GM12891 (cell line): Measurements from ENCODE around the gene SIX1.

Experiments used
- POLR2A ChIP-seq: IDR thresholded peaks from 2 replicates; pipeline ENCODE4 v1.6.1; 2011; ENCODE audit warnings: low read depth, low read length, control low read depth
- POLR2AphosphoS5 ChIP-seq: IDR thresholded peaks from 2 replicates; pipeline ENCODE4 v1.6.1; 2011; ENCODE audit warnings: low read depth, low read length, control low read depth

DNA sequence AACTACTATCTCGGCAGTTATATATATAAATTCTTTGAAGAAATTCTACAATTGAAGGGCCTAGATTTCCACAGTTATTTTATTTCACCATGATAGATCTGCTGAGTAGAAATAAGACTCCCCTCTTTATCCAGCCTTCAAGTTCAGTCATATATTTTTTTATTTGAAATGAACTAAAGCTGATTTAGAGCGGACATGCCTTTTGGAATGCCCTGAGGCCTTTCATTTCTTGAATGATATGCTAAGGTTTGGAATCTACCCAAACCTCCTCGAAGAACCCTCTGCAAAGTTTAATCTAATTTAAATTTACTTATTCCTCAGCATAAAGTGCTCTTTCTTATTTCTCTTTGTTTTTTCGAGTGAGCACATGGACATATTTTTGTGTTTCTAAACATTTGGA, 15.1 kb downstream of the SIX1 start:
- TF ChIP-seq POLR2A (no peak), POLR2AphosphoS5 (no peak)
